ENCODE data around the gene CD81. TPM values are rescaled to one million over a fixed set of nuclear protein-coding genes. Genes with fewer than 3 reads are reported as not detected.
A peak's percentile ranks its signal among the peaks of the same experiment; 100 is the strongest.

The CD81 gene
- total RNA-seq, 2 experiments from 2014 or later, result 181 to 183 TPM

DNA sequence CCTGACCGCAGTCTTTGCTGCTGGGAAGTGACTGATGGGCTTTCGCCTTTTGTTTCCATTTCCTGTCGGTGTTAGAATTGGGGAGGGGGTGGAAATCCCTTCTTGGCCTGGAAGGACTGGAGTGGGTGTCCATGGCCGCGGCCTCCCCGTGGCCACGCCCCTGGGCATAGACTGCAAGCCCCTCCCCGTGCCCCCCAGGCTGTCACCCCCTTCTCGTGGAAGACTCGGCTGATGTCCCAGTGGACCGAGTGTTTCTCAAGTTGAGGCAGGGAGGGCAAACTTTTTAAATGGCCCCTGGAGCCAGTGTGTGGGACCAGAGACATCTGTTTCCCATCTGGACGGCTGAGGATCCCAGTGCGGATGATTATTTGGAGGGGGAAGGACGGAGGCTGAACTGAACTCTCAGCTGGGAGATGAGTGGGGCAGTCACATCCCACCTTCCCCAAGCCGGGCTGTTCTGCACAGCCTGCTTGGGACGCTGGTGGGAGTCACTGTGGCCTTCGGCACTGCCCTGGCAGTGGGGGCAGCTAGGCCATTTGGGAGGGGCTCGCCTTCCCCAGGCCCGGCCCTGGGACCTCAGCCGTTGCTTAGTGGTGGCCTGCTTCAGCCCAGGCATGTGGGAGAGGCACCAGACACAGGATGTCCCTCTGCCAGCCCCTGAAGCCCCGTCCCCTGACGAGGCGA, 1.6 kb downstream of the CD81 start:
- CTCF ChIA-PET, result interaction anchor here (1.0 kb wide), 2 partner anchors 42 to 154 kb away, joined by 3 read pairs; no protein-coding TSS in a partner anchor
- Mint-ChIP-seq H3K36me3 (ENCODE audit: low read depth) (peaks cover 4% of the 10 kb centered on the region), H3K4me3 (peak overlapping the region; percentile 82), H3K9me3 (no peaks in the 10 kb centered on the region), H3K4me1 (ENCODE audit: low read depth) (peaks cover 38% of the 10 kb centered on the region), H3K27me3 (no peaks in the 10 kb centered on the region), H3K27ac (peak overlapping the region; percentile 69)
- ATAC-seq (ENCODE audit: poor library complexity) (no peak), DNase-seq (peak in 2 of 14 experiments; percentile 28 to 39)
- H3K27me3 ChIP-seq (ENCODE audit: control insufficient read depth in 1 of 2, insufficient read depth in 2 of 2, low read length in 2 of 2), result no peaks in the 10 kb centered on the region
- POLR2A ChIA-PET, result interaction anchor here (1.1 to 2.8 kb wide), 5 partner anchors 8 to 76 kb away, joined by 3 to 47 read pairs (median 36); partner anchors contain the start of genes C11orf21, TSPAN32 and TSSC4
- peaks cover 0 to 7% of the 10 kb centered on the region in 2 experiments for H3K9me3 ChIP-seq (ENCODE audit: control insufficient read depth in 1 of 2, insufficient read depth in 1 of 2, low read length in 2 of 2)
- peak overlapping the region; percentile 90 for H3K4me3 ChIP-seq (ENCODE audit: low read length)
- H3K27ac ChIP-seq (ENCODE audit: low read depth in 1 of 2, low read length in 2 of 2), result peak overlapping the region; percentile 67 to 73
- peaks cover 63% of the 10 kb centered on the region for H3K4me1 ChIP-seq (ENCODE audit: insufficient read depth, low read length)
- H3K36me3 ChIP-seq (ENCODE audit: insufficient read depth, low read length), result no peaks in the 10 kb centered on the region
- TF ChIP-seq, protein P1, sequence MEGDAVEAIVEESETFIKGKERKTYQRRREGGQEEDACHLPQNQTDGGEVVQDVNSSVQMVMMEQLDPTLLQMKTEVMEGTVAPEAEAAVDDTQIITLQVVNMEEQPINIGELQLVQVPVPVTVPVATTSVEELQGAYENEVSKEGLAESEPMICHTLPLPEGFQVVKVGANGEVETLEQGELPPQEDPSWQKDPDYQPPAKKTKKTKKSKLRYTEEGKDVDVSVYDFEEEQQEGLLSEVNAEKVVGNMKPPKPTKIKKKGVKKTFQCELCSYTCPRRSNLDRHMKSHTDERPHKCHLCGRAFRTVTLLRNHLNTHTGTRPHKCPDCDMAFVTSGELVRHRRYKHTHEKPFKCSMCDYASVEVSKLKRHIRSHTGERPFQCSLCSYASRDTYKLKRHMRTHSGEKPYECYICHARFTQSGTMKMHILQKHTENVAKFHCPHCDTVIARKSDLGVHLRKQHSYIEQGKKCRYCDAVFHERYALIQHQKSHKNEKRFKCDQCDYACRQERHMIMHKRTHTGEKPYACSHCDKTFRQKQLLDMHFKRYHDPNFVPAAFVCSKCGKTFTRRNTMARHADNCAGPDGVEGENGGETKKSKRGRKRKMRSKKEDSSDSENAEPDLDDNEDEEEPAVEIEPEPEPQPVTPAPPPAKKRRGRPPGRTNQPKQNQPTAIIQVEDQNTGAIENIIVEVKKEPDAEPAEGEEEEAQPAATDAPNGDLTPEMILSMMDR (IDR thresholded peaks at IDR 0.05), result no peak
- intact Hi-C loops (cut with DNase I, micrococcal nuclease), result loop anchor here (1.0 to 10.0 kb wide), 5 partner anchors 21 to 1114 kb away; partner anchors contain the start of genes C11orf21 (in 1 of the 2), TSPAN32 (in 1 of the 2) and TSSC4 (in 1 of the 2)

DNA sequence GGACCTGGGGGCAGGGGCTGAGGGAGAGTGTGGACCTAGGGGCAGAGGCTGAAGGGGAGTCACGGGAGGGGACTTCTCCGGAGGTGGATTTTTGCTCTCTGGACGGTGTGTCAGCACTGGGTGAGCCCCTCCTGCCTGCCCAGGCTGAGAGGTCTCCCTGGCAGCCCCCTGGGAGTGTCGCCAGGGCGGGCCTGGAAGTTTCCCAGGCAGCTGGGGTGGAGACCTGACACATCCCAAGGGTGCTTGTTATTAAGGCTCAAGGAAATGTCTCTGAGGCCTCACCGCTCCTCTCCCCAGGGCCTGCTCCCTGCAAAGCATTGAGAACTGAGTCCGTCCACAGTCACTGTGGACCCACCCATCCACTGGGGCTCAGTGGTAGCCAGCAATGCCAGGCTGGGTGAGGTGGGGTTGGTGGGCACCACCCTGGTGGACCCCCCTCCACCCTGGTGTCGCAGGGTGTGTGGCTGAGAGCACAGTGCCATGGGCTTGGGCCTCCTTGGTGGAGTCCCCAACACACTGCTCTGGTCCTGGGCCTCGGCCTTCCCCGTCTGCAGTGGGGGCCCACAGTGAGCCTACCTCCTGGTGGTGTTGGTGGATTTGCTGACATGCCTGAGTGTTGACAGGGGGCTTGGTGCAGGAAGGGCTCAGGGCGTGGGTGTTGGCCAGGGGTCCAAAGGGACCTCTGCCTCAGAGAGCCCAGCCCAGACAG, 2.5 kb downstream of the CD81 start:
- CTCF ChIA-PET, result no interaction called here
- intact Hi-C loops (cut with DNase I, micrococcal nuclease), result loop anchor here in 1 of 2 experiments (5.0 to 10.0 kb wide), 3 partner anchors 77 to 1115 kb away; partner anchors contain the start of genes C11orf21 and TSPAN32
- H3K4me1 Mint-ChIP-seq (ENCODE audit: low read depth), result peaks cover 47% of the 10 kb centered on the region

DNA sequence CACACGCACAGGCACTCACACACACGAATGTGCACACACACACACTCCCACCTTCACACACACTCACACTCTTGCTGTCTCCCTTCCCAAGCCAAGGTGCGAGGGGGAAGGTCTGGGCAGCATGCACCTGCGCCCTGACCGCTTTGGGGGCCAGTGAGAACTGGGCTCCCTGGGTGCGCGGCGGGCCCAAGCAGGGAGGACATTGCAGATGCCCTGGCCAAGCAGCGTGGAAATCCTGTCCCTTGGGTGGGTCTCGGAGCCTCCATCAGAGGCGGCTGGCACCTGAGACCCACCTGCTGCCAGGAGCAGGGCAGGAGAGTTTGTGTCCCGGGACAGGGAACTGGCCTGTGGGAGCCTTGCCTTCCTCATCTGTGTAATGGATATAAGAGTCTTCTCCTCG, 3.3 kb downstream of the CD81 start:
- Histone ChIP-seq H3K9me3 (ENCODE audit: control insufficient read depth in 1 of 2, insufficient read depth in 1 of 2, low read length in 2 of 2) (peaks cover 0 to 7% of the 10 kb centered on the region in 2 experiments), H3K36me3 (ENCODE audit: insufficient read depth, low read length) (peaks cover 2% of the 10 kb centered on the region), H3K27me3 (ENCODE audit: control insufficient read depth in 1 of 2, insufficient read depth in 2 of 2, low read length in 2 of 2) (no peaks in the 10 kb centered on the region), H3K4me1 (ENCODE audit: insufficient read depth, low read length) (peaks cover 78% of the 10 kb centered on the region), H3K4me3 (ENCODE audit: low read length) (no peak overlapping the region), H3K27ac (ENCODE audit: low read depth in 1 of 2, low read length in 2 of 2) (no peak overlapping the region)
- ChIA-PET POLR2A (no interaction called here), CTCF (no interaction called here)
- intact Hi-C loops (cut with DNase I, micrococcal nuclease), result no loop called here
- Mint-ChIP-seq H3K36me3 (ENCODE audit: low read depth) (peaks cover 4% of the 10 kb centered on the region), H3K27ac (peak overlapping the region; percentile 69), H3K4me3 (peak overlapping the region; percentile 60), H3K9me3 (no peaks in the 10 kb centered on the region), H3K4me1 (ENCODE audit: low read depth) (peaks cover 55% of the 10 kb centered on the region), H3K27me3 (no peaks in the 10 kb centered on the region)
- ATAC-seq (ENCODE audit: poor library complexity) (no peak), DNase-seq (no peak)
- TF ChIP-seq, protein P1 (IDR thresholded peaks at IDR 0.05), result no peak

More for the DNA sequence above, 2.5 kb downstream of the CD81 start:
- POLR2A ChIA-PET, result no interaction called here
- no peaks in the 10 kb centered on the region for H3K9me3 Mint-ChIP-seq
- H3K4me3 ChIP-seq (ENCODE audit: low read length), result no peak overlapping the region
- H3K4me1 ChIP-seq (ENCODE audit: insufficient read depth, low read length), result peaks cover 71% of the 10 kb centered on the region
- ATAC-seq (ENCODE audit: poor library complexity) (no peak), DNase-seq (no peak)
- H3K9me3 ChIP-seq (ENCODE audit: control insufficient read depth in 1 of 2, insufficient read depth in 1 of 2, low read length in 2 of 2), result peaks cover 0 to 7% of the 10 kb centered on the region in 2 experiments
- H3K27ac Mint-ChIP-seq, result peak overlapping the region; percentile 69
- H3K27me3 ChIP-seq (ENCODE audit: control insufficient read depth in 1 of 2, insufficient read depth in 2 of 2, low read length in 2 of 2), result no peaks in the 10 kb centered on the region
- TF ChIP-seq, protein P1 (IDR thresholded peaks at IDR 0.05), result no peak
- peaks cover 4% of the 10 kb centered on the region for H3K36me3 Mint-ChIP-seq (ENCODE audit: low read depth)
- H3K27me3 Mint-ChIP-seq, result no peaks in the 10 kb centered on the region
- H3K27ac ChIP-seq (ENCODE audit: low read depth in 1 of 2, low read length in 2 of 2), result peak overlapping the region in 1 of 2 donors; percentile 7
- H3K36me3 ChIP-seq (ENCODE audit: insufficient read depth, low read length), result no peaks in the 10 kb centered on the region
- peak overlapping the region; percentile 62 for H3K4me3 Mint-ChIP-seq
